NCI-H1694 (cell line): ENCODE data around the gene TBX1.
"Not testable (repeated sequence)": the region's sequence is repeated elsewhere in the genome, so short reads cannot be mapped to it uniquely, and the experiment has no call there.

ENCODE experiments used
- DNase-seq: peaks from one replicate; lab custom pipeline; 2025; lab: John Stamatoyannopoulos, UW

The TBX1 gene

GRCh38 chr22:19765477-19766239, 5.1 kb downstream of the TBX1 start:
- no peak for DNase-seq

GRCh38 chr22:19766240-19766510, 5.6 kb downstream of the TBX1 start:
- no peak for DNase-seq

- DNase-seq = no peak
Observed at GRCh38 chr22:19766511-19767426, 6.2 kb downstream of the TBX1 start.

- DNase-seq = no peak
Observed at GRCh38 chr22:19767427-19768341, 7.1 kb downstream of the TBX1 start.

GRCh38 chr22:19769393-19769715, 8.8 kb downstream of the TBX1 start:
- no peak for DNase-seq

- DNase-seq = no peak
Observed at GRCh38 chr22:19770349-19771220, 10.0 kb downstream of the TBX1 start.

GRCh38 chr22:19772422-19772672, 11.8 kb downstream of the TBX1 start:
- DNase-seq = no peak

- no peak for DNase-seq
Observed at GRCh38 chr22:19772673-19773469, 12.3 kb downstream of the TBX1 start.

- no peak for DNase-seq
Observed at GRCh38 chr22:19773470-19774040, 13.0 kb downstream of the TBX1 start.

- no peak for DNase-seq
Observed at GRCh38 chr22:19774628-19775027, 14.1 kb downstream of the TBX1 start.

GRCh38 chr22:19775496-19776325, 15.1 kb downstream of the TBX1 start:
- DNase-seq = no peak

GRCh38 chr22:19776433-19777031, 16.0 kb downstream of the TBX1 start:
- no peak for DNase-seq

GRCh38 chr22:19777192-19777591, 16.6 kb downstream of the TBX1 start:
- DNase-seq = not testable (repeated sequence)

- no peak for DNase-seq
Observed at GRCh38 chr22:19779011-19779421, 18.4 kb downstream of the TBX1 start.

GRCh38 chr22:19779685-19780268, 19.2 kb downstream of the TBX1 start:
- DNase-seq = no peak

- DNase-seq = no peak
Observed at GRCh38 chr22:19782533-19782932, 22.0 kb downstream of the TBX1 start.

GRCh38 chr22:19783586-19784383, 23.2 kb downstream of the TBX1 start:
- DNase-seq = no peak
